GM12874 (cell line): ENCODE results near the gene UFC1.

Experiments
- TF ChIP-seq, protein P1 (sequence below): IDR thresholded peaks from 2 replicates; pipeline ENCODE4 v1.5.1; 2011; ENCODE audit warnings: low read depth, mild to moderate bottlenecking, control low read depth, low read length, moderate library complexity; ENCODE audit not compliant: insufficient read depth

The UFC1 gene

GRCh38 chr1:161128591-161129420 is 25.0 kb upstream of the UFC1 start:
- TF ChIP-seq, protein P1, sequence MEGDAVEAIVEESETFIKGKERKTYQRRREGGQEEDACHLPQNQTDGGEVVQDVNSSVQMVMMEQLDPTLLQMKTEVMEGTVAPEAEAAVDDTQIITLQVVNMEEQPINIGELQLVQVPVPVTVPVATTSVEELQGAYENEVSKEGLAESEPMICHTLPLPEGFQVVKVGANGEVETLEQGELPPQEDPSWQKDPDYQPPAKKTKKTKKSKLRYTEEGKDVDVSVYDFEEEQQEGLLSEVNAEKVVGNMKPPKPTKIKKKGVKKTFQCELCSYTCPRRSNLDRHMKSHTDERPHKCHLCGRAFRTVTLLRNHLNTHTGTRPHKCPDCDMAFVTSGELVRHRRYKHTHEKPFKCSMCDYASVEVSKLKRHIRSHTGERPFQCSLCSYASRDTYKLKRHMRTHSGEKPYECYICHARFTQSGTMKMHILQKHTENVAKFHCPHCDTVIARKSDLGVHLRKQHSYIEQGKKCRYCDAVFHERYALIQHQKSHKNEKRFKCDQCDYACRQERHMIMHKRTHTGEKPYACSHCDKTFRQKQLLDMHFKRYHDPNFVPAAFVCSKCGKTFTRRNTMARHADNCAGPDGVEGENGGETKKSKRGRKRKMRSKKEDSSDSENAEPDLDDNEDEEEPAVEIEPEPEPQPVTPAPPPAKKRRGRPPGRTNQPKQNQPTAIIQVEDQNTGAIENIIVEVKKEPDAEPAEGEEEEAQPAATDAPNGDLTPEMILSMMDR, result no peak

- TF ChIP-seq, protein P1, result no peak
Measured at GRCh38 chr1:161130266-161130665, 23.5 kb upstream of the UFC1 start.

- TF ChIP-seq, protein P1, result no peak
Measured at GRCh38 chr1:161131523-161132409, 22.0 kb upstream of the UFC1 start.

DNA sequence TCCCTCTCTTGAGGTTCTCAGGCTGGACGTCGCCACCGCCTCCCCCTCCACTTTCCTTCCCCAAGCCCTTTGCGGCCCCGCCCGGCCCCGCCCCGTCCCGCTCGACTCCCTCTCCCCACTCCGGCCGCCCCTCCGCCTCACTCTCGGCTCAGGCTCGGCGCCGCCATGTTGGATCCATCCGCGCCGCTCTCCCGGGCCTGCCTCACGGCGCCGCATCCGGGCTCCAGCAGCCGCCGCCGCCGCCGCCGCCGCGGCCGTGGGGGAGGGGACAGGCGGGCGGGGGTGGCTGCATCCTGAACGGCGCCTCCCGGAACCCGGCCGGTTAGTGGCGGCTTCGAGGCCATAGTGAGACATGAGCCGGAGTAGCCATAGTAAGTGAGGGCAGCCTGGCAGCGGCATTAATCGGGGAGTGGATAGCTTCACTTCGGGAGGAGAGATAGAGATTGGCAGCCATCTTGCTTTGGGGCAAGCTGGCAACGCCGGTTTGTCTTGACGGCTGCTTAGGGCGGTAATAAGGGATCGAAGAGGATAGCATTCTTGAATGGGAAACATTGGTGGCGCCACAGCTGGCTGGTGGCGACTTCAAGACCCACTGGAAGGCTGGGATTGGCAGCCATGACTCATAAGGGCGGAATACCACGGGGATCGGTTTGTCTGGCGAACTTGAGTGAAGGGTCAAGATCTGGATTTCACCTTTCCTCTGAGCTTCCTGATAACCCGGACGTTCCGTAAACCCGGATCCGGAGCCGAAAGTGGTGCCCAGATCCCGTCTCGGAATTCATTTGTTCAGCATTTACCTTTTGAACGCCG is 21.2 kb upstream of the UFC1 start, which contains the start of gene DEDD:
TSS of gene DEDD (minus strand) at position 258 of the 810 bp plus-strand sequence. CDS start 8,205 bp downstream, outside the sequence.
- TF ChIP-seq, protein P1, result no peak

DNA sequence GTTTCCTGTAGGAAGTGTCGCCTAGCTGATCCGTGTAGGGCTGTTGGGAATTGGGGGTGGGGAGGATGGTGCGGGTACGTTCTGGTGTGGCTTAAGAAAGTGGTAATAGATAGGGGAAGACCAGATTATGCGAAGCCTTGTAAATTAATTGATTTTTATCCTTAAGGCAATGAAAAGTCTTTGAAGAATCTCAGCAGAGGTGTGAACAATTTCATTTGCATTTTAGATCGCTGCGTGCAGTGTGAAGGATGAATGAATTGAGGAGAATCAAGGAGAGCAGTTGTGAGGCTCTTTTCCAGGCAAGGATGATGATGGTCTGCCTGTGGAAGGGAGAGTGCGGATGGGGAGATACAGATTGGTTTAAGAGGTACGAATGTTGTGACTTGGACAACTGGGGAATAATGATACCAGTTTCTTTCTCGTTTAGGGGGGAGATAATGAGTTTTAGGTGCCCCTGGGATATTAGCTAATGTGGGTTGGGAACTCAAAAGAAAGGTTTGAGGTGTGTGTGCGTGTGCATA is 20.5 kb upstream of the UFC1 start:
- TF ChIP-seq, protein P1, result no peak

- TF ChIP-seq, protein P1, result no peak
Measured at GRCh38 chr1:161137881-161138280, 15.9 kb upstream of the UFC1 start.
